ENCODE data around the gene RGS6.

RGS6 gene

DNA sequence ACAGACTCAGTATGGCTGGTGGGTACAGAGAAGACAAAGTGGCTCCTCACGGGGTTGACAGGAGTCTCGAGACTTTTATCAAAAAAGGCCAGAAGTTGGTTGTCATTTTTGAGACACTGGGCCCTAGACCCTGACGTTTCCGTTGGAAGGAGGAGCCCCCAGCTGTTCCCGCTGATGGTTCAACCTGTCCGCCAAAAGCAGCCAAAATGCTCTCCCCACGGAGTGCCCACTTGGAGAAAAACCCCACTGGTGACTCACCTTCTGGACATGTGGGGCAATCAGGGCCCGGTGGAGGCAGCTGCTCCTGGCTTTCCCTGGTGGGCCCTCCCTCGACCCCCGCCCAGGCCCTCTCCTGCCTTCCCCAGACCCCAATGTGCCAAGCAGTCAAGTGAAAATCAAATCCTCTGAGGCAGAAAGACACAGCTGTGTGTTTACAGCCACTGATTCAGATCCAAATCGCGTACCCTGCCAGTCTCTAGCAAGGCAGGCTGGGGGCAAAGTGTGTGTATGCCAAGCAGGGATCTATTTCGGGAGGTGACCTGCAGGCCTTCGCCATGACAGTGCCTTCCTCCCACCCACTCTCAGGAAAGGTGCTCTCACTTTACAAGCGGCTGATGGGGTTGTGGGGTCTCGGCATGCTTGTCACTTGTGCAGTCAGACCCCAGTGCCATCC, 614.3 kb downstream of the RGS6 start:
- DNase-seq (ENCODE audit: low read depth in 1 of 2, low spot score in 1 of 2), result no peak

DNA sequence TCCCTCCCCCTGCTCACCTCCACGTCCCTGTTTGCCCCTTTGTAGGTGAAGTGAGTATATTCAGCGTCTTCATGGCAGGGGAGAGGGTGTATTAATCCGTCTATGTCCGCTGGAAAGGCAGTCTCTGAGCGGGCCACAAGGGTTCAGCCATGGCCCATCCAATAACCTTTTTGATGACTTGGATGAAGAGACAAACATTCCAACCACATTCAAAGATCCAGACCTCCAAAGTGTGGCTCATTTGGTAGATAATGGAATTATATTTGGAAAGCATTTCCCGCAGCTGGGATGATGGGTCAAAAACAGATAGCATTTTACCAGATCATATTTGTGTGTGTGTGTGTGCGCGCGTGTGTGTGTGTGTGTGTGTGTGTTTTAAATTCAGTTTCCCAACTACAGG, 615.8 kb downstream of the RGS6 start:
- no peak for DNase-seq (ENCODE audit: low read depth in 1 of 2, low spot score in 1 of 2)

DNA sequence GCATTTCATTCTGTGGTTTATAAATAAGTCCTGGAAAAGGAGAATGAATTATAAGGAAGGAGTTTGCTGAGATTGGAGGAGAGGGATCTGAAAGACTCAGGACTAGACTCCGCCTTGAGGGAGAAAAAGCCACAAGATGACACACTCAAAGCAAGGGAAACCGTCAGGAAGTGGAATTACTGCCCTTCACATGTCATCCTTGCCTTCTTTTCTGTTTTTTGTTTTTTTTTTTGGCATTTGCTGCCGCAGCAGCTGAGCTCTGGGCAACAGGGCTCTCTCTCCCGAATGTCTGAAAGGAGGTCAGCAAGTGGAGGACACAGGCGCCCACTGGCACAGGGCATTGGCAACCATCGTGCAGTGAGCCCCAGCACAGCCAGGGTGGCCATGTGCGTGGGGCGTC, 616.8 kb downstream of the RGS6 start:
- DNase-seq (ENCODE audit: low read depth in 1 of 2, low spot score in 1 of 2), result no peak

DNA sequence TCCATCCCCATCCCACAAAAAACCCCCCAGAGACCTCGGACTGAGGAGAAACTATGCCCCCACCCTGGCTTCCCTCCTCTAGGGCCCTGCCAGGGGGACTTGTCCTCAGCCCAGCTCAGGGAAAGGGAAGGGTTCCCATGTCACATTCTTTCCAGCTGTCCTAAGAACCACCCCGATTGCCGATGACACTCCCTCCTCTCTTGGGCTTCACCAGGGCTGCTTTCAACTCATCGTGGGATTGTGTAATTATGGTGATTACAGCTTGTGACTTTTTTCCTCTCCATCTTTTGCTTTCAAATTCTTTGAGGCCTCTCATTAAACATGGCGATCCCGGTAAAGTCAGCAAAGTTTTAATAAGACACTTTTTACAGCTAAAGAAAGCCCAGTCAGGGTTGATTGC, 617.6 kb downstream of the RGS6 start:
- no peak for DNase-seq (ENCODE audit: low read depth in 1 of 2, low spot score in 1 of 2)

DNA sequence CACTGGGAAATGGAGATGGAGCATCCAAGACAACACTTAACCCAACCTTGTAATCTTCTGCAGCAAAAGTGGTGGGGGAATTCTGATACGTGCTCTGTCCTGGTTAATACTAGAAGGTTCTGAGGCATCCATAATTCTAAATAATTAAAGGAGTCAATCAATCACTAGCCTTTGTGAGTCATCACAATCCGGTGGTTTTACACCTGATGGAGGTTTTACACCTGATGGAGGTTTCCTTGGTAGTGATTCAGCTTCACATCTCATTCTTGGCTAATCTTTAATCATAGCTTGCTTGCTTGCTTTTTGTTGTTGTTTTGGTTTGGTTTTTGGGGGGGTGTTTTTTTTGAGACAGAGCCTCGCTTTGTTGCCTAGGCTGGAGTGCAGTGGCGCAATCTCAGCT, 618.3 kb downstream of the RGS6 start:
- no peak for DNase-seq (ENCODE audit: low read depth in 1 of 2, low spot score in 1 of 2)

DNA sequence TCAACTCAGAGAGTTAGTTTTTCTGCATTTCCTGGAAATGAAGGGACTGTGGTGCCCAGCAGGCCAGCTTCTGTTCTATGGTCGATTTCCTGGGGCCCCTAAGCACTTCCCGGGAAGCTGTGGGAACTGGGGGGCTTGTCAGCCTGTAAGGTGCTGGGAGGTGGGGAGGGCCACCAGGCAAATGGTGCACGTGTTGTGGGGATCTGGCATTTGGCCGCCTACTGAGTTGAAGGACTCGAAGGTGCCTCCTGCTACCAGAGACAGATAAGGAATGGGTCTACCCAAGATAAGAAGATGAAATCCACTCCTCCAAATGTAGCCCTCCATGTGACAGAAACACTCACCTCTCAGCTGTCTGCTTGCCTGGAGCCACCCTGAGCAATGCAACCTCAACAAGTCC, 620.0 kb downstream of the RGS6 start:
- no peak for DNase-seq (ENCODE audit: low read depth in 1 of 2, low spot score in 1 of 2)

DNA sequence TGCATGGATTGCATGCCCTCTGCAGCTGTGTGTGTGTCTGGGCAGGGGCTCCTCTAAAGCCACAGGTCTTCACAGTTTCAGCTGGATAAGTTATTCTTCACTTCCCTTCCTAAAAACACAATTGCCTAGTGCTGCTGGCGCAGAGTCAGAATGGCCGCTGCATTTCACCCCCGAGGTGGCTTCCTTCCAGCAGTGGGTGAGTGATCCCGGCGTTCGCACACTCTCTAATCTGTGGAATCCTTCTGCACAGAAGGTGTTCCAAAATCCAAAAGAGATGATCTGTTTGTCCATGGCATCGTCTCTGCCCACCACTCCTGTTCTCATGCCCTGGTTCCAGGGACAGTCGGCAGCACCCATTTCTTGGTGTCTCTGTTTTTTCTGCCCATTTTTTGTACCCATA, 620.9 kb downstream of the RGS6 start:
- no peak for DNase-seq (ENCODE audit: low read depth in 1 of 2, low spot score in 1 of 2)

DNA sequence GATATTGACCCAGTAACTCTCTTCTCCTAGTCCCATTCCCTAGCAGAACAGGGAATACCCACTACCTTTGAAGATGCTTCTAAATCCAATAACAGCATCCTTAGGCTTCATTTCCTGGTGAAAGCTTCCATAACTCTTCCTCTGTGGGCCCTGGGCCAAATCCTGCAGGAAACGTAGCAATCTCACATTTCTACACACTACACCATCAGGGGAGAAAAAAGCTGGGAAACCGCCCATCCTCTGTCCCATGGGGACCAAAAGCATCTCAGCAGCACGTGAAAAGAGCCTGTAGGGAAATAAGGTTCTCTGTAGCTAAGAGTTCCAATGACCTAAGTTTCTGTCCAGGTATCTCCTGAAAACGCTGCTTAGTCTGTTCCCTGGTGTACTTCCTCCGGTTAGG, 621.4 kb downstream of the RGS6 start:
- DNase-seq (ENCODE audit: low read depth in 1 of 2, low spot score in 1 of 2), result no peak

DNA sequence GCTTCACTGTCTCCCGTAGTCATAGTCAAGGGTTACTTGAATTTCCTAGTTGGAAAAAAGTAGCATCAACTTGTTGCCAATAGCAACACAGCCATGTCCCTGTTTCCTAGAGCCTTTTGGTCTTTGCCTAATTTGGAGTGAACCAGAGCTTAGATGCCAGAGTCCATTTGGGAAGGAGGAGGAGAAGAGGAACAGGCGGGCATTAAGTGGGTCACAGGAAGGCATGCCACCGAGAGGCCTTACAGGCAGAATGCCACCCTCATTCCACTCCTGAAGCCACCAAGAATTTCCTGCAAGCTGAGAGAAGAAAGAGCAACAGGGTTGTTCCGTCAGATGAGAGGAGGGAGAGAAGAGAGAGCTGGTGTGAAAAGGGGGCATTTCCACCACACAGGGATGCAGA, 622.2 kb downstream of the RGS6 start:
- no peak for DNase-seq (ENCODE audit: low read depth in 1 of 2, low spot score in 1 of 2)

DNA sequence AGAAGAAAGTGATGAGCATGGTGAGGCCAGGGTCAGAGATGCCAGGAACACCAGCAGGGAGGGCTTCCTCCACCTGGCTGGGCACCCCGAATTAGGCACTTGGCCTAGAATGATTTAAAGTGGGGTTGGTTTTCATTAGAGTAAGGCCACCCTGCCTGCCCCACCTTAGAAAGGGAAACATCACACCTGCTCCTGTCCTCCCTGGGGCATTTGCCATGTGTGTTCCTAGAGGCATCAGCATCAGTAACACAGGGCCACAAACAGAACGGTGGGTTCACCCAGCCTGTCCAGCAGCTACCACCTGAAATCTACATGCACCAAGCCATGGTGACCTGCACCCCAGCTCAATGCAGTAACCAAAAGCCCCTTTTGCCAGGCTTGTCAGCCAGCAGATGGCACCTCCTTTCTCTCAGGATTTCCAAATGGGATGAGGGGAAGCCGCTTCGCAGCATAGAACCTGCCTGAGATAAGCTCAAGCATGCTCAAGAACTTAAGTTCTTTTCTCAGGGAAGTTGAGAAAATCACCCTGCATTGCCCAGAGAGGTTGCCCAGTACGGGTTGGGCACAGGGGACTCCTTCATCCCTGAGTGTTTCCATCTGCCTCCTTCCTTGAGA, 622.9 kb downstream of the RGS6 start:
- no peak for DNase-seq (ENCODE audit: low read depth in 1 of 2, low spot score in 1 of 2)

DNA sequence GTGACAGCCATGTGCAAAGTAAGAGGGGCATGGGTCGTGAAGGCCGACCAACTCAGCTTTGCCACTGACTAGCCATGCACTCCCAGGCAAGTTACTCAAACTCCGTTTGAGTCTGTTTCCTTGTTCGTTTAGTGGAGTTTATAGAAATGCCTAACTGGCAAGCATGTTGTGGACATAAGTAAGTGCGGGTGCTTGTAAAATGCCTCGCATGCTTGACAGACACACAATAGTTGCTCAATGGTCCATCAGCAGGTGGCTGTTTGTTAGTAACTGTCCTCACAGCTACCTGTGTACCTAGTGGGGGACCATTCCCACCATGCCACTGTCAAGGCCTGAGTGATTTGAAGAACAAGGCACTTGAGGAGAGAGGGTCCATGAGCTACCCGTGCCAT, 623.4 kb downstream of the RGS6 start:
- no peak for DNase-seq (ENCODE audit: low read depth in 1 of 2, low spot score in 1 of 2)

DNA sequence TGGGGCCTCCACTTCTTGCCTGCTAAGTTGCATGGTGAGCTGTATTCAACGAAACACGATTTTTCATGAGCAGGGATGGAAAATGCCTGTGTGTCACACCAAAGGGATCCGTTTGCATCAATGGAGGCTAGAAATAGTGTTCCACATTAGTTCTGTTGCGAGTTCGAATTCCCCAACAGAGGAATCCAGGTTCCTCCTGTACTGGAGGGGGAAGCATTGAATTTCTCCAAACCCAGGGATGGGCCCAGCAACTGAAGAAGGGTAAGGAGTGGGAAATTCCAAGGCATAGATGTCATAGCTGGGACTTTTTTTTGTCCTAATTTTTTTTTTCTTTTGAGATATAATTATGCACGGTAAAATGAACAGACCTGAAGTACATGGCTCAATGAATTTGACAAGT, 625.4 kb downstream of the RGS6 start:
- DNase-seq (ENCODE audit: low read depth in 1 of 2, low spot score in 1 of 2), result no peak

DNA sequence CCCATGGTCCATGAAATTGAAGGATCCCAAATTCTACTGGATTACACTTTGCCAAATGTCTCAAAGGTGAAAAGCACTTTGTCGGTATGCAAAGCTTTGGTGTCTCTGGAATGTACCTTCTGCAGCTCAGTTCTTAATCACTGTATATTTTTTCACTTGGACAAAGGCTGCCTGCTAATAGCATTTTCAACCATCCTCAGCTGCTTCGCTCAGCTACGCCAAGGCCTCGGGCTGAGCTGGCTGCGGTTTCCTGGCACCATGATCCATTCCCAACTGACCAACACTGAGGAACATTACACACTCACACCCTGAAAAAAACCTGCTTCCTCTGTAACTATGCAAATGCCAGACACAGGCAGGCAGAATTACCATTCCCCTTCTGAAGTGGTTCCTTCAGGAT, 626.5 kb downstream of the RGS6 start:
- DNase-seq (ENCODE audit: low read depth in 1 of 2, low spot score in 1 of 2), result no peak

DNA sequence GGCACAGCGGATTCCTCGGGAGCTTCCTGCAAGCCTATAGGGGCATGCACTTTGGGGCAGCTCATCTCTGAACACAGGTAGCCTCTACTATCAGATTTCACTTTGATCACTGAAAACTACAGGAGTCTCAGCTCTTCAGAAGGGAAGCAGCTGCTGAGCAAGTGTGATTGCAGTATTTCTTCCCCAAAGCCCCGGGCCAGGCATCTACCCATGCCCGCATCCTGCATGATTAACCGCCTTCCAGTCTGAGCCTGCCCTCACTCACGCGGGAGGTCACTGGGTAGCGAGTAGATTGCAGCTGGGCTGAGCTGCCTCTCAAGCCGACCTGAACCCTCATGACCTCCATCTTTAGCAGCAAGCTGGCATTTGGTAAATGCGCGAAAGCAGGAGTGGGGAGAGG, 627.0 kb downstream of the RGS6 start:
- DNase-seq (ENCODE audit: low read depth in 1 of 2, low spot score in 1 of 2), result no peak

DNA sequence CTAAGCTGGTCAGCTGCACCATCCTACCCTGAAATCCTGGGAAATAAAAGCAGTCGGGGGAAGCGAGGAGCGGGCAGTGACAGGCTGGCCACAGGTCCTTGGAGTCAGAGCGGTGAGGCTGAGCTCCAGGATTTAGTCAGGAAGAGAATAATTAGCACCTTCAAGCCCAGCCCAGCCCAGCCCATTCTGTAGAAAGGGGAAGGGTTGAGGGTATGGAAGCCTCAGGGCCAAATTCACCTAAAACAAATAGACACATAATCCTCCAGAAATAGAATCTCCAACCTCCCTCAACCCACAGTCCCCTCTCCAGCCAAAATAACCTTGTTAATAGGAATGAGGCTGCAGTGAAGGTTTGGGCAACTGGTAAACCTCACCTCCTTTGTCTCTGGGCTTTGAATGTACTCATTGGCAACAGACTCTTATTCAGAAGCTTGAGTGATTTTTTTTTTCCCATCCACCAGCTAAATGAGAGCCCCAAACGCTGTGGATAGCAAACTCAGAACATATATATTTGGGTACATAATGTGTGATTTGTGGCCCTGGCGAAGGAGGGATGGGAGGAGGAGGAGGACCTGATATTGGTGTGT, 627.5 kb downstream of the RGS6 start:
- no peak for DNase-seq (ENCODE audit: low read depth in 1 of 2, low spot score in 1 of 2)

DNA sequence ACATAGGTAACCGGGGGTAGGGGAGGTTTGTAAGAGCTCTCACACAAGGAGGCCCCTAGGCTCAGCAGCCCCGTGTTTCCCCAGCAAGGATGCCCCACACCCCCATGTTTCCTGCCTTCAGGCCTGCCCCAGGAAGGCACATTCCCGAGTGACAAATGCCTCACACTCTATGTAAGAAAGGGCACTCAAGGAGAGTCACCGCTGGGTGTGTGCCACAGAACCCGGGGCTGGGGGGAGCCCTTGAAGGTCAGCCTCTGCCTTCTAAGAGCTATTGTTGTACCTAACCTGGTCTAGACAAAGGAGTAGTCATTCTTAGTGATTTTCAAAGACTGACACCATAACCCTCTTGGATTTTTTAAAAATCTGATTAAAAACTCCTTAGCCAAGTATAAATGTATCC, 628.1 kb downstream of the RGS6 start:
- no peak for DNase-seq (ENCODE audit: low read depth in 1 of 2, low spot score in 1 of 2)

DNA sequence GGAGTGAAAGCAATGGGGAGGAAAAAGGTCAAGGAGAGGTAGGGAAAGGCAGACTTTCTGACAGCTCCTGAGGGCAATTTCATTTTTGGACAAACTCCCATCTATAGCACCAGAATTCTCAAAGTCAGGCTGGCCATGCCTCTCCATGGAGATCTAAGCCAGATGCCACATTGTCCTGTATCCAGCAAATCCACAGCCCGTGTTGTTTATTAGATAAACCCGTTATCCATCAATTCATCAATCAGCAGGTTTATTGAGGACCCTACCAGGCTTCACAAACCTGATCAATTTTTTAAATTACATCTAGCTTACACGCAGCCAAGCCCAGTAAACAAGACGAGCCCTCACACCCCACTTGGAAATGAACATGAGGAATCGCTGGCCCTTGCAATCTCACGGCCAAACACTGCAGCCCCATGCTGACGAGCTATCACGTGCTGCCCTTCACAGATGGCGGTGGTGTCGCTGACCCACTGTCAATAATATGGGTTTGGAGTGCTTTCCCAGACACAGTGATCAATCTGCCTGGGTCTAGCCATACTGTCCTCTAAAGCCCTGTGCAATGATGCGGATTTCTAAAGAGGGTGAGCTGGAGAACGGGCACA, 628.8 kb downstream of the RGS6 start:
- DNase-seq (ENCODE audit: low read depth in 1 of 2, low spot score in 1 of 2), result no peak

DNA sequence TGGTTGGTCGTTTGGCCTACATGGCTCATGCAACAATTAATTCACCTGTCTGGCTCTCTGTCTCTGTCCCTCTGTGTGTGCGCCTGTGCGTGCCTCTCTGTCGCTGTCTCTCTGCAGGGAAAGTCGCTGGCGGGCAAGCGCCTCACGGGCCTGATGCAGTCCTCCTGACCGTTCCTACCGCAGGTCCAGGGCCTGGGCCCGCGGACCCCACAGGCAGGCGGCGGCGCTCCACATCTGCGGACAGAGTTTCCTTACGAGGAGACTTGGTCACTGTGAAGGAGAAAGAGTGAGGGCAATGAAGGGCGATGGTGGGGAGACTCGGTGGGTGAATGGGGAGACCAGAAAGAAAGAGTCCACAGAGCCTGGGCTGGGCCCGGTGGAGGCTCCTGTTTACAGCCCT, 630.1 kb downstream of the RGS6 start:
- DNase-seq (ENCODE audit: low read depth in 1 of 2, low spot score in 1 of 2), result no peak

DNA sequence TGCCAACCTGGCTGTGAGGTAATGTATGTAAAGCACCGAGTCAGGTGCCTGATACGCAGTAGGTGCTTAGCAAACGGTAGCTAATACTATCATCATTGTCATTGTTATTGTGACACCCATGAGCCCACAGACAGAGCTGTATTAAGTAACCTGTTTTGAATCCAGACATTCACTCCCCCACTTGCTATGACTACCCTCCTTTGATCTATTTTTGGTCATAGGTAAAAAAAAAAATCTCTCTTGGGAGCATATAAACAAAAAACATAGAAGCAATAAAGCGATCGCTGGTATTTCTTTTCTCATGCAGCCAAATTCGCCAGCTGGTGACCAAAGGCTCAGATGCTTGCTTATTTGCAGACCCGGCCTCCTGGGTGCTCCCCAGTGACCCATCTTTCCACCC, 631.4 kb downstream of the RGS6 start:
- no peak for DNase-seq (ENCODE audit: low read depth in 1 of 2, low spot score in 1 of 2)

DNA sequence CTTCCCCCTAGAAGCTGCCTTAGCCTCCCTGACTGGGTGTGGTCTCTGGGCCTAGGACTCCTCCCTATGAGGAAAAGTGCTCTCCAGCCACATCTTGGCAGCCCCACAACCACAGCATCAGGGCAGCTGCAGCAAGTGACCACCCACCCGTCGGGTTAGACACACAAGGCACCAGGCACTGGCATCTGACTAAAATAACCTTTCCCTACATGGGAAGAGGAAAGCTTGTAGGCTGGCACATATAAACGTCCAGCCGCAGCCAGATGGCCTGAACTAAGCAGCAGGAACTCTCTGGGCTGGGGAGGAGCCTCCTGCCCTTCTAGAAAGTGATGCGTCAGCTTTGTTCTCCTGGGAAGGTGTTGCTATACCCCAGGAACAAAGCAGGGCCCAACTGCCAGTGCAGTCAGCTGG, 632.9 kb downstream of the RGS6 start:
- no peak for DNase-seq (ENCODE audit: low read depth in 1 of 2, low spot score in 1 of 2)

DNA sequence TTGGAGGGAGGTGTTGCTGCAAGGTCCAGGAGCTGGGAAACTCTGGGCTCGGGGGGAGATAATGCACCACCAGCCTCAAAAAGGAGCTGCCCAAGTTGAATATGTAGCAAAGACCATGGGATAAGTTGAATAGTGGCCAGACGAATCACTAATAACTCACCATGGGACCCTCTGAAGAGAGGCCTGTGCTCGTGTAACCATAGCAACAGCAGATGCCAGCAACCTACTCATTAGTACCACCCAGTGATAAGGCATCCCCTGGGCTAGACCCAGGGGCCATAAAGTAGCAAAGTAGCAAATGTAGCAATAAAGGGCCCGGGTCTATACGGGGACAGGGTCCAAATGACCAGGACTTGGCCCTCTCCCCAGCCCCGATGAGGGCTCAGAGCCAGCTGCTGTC, 633.7 kb downstream of the RGS6 start:
- no peak for DNase-seq (ENCODE audit: low read depth in 1 of 2, low spot score in 1 of 2)

DNA sequence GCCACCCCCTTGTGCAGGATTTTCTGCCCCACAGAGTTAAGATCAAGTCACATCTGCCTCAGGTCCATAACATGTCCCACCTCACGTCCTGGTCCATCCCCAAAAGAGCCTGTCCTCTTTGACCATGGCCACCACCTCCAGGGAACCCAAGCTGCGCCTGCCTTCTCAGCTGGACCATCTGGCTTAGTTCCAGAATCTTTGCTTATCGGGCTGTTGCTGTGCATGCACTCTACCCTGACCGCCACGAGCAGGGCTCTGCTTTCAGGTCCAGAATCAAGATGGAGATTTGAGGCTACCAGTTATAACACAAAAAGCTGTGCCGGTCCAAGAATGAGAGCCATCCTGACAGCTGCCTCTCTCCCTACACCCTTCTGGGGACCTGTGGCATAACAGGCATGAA, 635.0 kb downstream of the RGS6 start:
- DNase-seq (ENCODE audit: low read depth in 1 of 2, low spot score in 1 of 2), result no peak

All from stimulated activated CD4-positive, alpha-beta T cell treated with anti-CD3 and anti-CD28 coated beads, Interleukin-15, amount 100 ng/mL, for 1 hour (primary cell).